Measurements from ENCODE around the gene LRP3.
"Not testable (repeated sequence)": the region's sequence is repeated elsewhere in the genome, so short reads cannot be mapped to it uniquely, and the experiment has no call there.

The LRP3 gene

GRCh38 chr19:33220115-33220514 lies 26.0 kb downstream of the LRP3 start:
- DNase-seq: no peak

- DNase-seq: no peak
Measured at GRCh38 chr19:33220735-33221134, 26.6 kb downstream of the LRP3 start.

GRCh38 chr19:33221638-33222037 lies 27.5 kb downstream of the LRP3 start:
- no peak for DNase-seq

- DNase-seq: not testable (repeated sequence)
Measured at GRCh38 chr19:33222255-33222654, 28.1 kb downstream of the LRP3 start.

GRCh38 chr19:33224694-33225457 lies 30.7 kb downstream of the LRP3 start:
- DNase-seq: no peak

- no peak for DNase-seq
Measured at GRCh38 chr19:33225458-33225926, 31.4 kb downstream of the LRP3 start, which contains the start of gene SLC7A10. TSS of gene SLC7A10 (minus strand) at chr19:33225850. CDS start at chr19:33225703, 147 bp downstream.

- no peak for DNase-seq
Measured at GRCh38 chr19:33226550-33227241, 32.6 kb downstream of the LRP3 start.

- no peak for DNase-seq
Measured at GRCh38 chr19:33227242-33227650, 33.1 kb downstream of the LRP3 start.

GRCh38 chr19:33227870-33228599 lies 33.9 kb downstream of the LRP3 start:
- no peak for DNase-seq

GRCh38 chr19:33229962-33230361 lies 35.8 kb downstream of the LRP3 start:
- no peak for DNase-seq

GRCh38 chr19:33231511-33231910 lies 37.4 kb downstream of the LRP3 start:
- no peak for DNase-seq

GRCh38 chr19:33232656-33233055 lies 38.5 kb downstream of the LRP3 start:
- DNase-seq: no peak

GRCh38 chr19:33233056-33233873 lies 39.1 kb downstream of the LRP3 start:
- no peak for DNase-seq

- DNase-seq: no peak
Measured at GRCh38 chr19:33234092-33234491, 40.0 kb downstream of the LRP3 start.

GRCh38 chr19:33234736-33235135 lies 40.6 kb downstream of the LRP3 start:
- DNase-seq: no peak

GRCh38 chr19:33235269-33235995 lies 41.3 kb downstream of the LRP3 start:
- no peak for DNase-seq

GRCh38 chr19:33235996-33236350 lies 41.8 kb downstream of the LRP3 start:
- DNase-seq: no peak

GRCh38 chr19:33236696-33237390 lies 42.7 kb downstream of the LRP3 start:
- DNase-seq: no peak

GRCh38 chr19:33238481-33239149 lies 44.5 kb downstream of the LRP3 start:
- DNase-seq: no peak

- no peak for DNase-seq
Measured at GRCh38 chr19:33239223-33239975, 45.3 kb downstream of the LRP3 start.
